Activated CD8-positive, alpha-beta T cell treated with anti-CD3 and anti-CD28 coated beads, Interleukin-2, amount 10 ng/mL, durations not matched to agents 7 days and 5 days (primary cell): ENCODE measurements around the gene KCNIP4. TPM values are rescaled to one million over a fixed set of nuclear protein-coding genes. Genes with fewer than 3 reads are reported as not detected.

Experiments
- ATAC-seq: fragments of 150-1000 bp; cut with Tn5 transposase; one replicate; pipeline ENCODE4 v1.10.0; 2021; ENCODE audit warnings: moderate library complexity
- CTCF ChIA-PET: fragments of 350-600 bp; sonication (Branson Sonifier 250); formaldehyde crosslinking; loops from one replicate; lab custom pipeline; 2021; ENCODE audit warnings: antibody characterized with exemption; lab: Charles Lee
- POLR2A ChIA-PET: fragments of 350-600 bp; sonication (Branson Sonifier 250); formaldehyde crosslinking; loops from one replicate; lab custom pipeline; 2021; ENCODE audit warnings: antibody characterized with exemption; lab: Charles Lee
- DNase-seq: peaks from one replicate; pipeline ENCODE4 v3.0.0-alpha.2; 2020
- H3K27ac Mint-ChIP-seq: one replicate; pipeline ENCODE4 v1.8.0; 2021; ENCODE audit warnings: mild to moderate bottlenecking, mixed read lengths
- H3K27me3 Mint-ChIP-seq: one replicate; pipeline ENCODE4 v1.8.0; 2021; ENCODE audit warnings: low read depth, mixed read lengths
- H3K36me3 Mint-ChIP-seq: one replicate; pipeline ENCODE4 v1.8.0; 2021; ENCODE audit warnings: low read depth, mixed read lengths
- H3K4me1 Mint-ChIP-seq: one replicate; pipeline ENCODE4 v1.8.0; 2021; ENCODE audit warnings: low read depth, mixed read lengths
- H3K4me3 Mint-ChIP-seq: one replicate; pipeline ENCODE4 v1.8.0; 2021; ENCODE audit warnings: mild to moderate bottlenecking, mixed read lengths
- H3K9me3 Mint-ChIP-seq: one replicate; pipeline ENCODE4 v1.8.0; 2022; ENCODE audit warnings: mixed read lengths; ENCODE audit not compliant: insufficient read depth
- total RNA-seq, 2 experiments: library from RNA; stranded (reverse); gene quantifications; one replicate each; pipeline ENCODE4 v1.2.3, GENCODE V29; 2021

KCNIP4 gene
- total RNA-seq, 2 experiments from 2014 or later, result not detected

DNA sequence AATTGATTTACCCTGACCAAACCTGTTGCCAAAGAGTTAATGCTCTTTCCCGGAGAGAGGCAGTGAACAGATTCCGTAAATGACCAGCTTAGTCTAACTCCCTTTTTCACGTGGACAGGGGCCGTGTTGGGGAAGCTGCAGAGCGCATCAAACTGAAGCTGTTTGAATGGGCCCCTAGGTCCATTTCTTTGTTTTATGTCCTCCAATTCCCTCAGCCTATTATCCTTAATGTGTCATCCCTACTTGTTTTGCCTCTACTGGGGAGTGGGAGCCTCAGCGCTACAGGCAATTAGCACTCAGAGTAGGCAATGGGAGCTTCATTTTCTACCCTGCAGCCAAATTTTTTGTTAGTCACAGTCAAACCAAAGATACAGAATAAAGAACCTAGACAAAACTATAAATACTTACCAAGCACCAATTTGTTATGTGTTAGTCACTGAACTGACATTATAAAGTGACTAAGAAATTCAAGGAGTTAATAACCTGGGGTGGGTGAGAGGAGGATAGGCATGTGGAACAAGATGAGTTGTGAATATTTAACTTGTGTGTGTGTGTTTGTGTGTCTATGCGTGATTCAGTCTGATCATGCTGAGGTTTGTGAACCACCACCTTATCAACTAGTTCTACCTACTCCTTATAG, 830.9 kb downstream of the KCNIP4 start:
- Mint-ChIP-seq H3K9me3 (peaks cover 8% of the 10 kb centered on the region), H3K27me3 (no peaks in the 10 kb centered on the region), H3K27ac (no peak overlapping the region), H3K36me3 (no peaks in the 10 kb centered on the region), H3K4me3 (no peak overlapping the region), H3K4me1 (no peaks in the 10 kb centered on the region)
- ChIA-PET POLR2A (no interaction called here), CTCF (no interaction called here)
- ATAC-seq, result no peak
- DNase-seq, result no peak

DNA sequence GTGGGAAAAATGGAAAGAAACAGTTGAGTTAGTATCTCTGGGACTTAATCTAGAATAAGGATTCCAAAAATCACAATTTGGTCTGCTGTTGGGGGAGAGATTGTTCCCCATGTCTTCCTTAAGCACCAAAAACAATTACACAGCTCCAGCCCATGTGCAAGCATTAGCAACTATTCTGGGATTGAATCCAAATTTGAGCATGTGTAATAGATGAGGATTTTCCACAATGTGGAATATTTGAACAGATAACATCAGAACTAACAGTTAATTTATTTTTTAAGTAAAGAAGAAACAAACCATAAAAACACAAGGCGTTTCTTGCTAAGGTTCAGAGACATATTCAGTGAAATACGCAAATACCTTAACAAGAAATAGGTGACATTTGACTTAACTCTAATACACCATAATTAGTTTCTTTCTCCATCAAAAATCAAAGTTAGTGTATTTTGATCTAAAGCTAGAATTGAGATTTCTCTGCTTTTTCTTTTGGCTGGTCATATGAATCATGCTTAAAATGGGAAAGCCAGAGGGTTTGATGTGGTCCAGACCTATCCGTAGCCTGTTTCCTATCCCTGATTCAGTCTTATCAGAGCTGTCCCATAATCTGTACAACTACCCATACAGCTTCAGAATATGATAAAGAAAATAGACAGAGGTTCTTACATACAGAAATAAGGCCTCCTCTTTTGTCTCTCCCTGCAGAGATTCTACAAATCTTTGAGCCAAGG, 834.9 kb downstream of the KCNIP4 start:
- Mint-ChIP-seq H3K9me3 (peaks cover 16% of the 10 kb centered on the region), H3K4me3 (no peak overlapping the region), H3K36me3 (no peaks in the 10 kb centered on the region), H3K27me3 (no peaks in the 10 kb centered on the region), H3K4me1 (no peaks in the 10 kb centered on the region), H3K27ac (no peak overlapping the region)
- DNase-seq (no peak), ATAC-seq (no peak)
- POLR2A ChIA-PET, result no interaction called here
- CTCF ChIA-PET, result no interaction called here

DNA sequence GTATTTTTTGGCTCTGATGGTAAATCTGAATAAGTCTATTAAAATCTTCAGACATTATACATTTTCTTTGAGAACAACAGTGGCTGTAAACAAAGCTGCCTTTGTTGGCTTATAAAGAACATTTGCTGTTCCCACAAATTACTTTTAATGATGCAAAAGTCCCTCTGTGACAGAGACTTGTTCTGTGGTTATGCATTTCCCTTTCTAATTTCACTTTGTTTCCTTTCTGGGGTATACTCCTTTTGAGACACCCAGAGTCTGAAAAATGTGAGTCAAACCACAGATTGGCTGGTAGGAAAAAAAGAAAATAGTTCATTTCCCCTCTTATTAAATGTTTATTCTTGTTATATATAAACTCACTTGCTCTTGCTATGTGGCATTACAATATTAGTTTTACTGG, 845.9 kb downstream of the KCNIP4 start:
- Mint-ChIP-seq H3K4me3 (no peak overlapping the region), H3K36me3 (no peaks in the 10 kb centered on the region), H3K27ac (no peak overlapping the region), H3K4me1 (no peaks in the 10 kb centered on the region), H3K27me3 (no peaks in the 10 kb centered on the region), H3K9me3 (no peaks in the 10 kb centered on the region)
- ChIA-PET POLR2A (no interaction called here), CTCF (no interaction called here)
- DNase-seq (no peak), ATAC-seq (no peak)

DNA sequence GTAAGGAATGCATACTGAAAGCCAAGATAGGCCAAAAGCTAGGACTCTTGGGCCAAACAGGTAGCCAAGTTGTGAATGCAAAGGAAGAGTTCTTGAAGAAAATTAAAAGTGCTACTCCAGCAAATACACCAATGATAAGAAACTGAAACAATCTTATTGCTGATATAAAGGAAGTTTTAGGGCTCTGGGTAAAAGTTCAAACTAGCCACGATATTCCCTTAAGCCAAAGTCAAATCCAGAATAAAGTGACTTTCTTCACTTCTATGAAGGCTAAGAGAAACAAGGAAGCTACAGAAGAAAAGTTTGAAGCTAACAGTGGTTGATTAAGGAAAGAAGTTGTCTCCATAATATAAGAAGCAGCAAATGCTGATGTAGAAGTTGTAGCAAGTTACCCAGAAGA, 850.7 kb downstream of the KCNIP4 start:
- no peaks in the 10 kb centered on the region for H3K9me3 Mint-ChIP-seq
- no peaks in the 10 kb centered on the region for H3K4me1 Mint-ChIP-seq
- DNase-seq (no peak), ATAC-seq (no peak)
- POLR2A ChIA-PET, result no interaction called here
- H3K36me3 Mint-ChIP-seq, result no peaks in the 10 kb centered on the region
- no peak overlapping the region for H3K4me3 Mint-ChIP-seq
- CTCF ChIA-PET, result no interaction called here
- no peaks in the 10 kb centered on the region for H3K27me3 Mint-ChIP-seq
- H3K27ac Mint-ChIP-seq, result no peak overlapping the region

DNA sequence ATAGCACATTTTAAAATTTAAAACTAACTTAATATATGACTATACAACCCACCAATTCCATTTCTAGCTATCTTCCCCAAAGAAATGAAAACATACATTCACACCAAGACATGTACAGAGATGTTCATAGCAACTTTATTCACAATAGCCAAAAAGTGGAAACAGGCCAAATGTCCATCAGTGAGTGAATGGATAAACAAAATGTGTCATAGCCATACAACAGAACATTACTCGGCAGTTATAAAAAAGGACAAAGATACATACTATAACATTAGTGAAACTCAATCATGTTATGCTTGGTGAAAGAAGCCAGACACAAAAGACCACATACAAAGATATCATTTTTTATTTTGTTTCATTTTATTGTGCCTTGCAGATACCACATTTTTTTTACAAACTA, 851.5 kb downstream of the KCNIP4 start:
- ATAC-seq, result no peak
- POLR2A ChIA-PET, result no interaction called here
- H3K4me3 Mint-ChIP-seq, result no peak overlapping the region

DNA sequence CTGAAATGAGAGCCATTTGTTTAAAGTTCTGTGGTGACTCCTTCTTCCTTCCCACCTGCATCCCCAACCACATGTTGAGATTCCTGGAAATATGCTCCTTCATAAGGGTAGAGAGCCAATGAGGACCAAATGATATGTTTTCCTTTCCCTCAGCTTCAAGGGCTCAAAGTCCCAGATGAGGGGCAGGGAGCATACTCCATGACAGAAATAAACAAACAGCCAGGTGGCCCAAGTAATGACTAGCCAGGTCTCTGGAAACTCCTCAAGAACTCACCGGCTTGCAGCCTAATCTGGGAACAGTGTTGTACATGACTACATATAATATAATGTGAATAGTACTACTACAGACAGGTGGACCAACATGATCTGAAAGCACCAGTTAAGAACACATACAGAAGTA, 856.0 kb downstream of the KCNIP4 start:
- DNase-seq (no peak), ATAC-seq (no peak)
- Mint-ChIP-seq H3K27ac (no peak overlapping the region), H3K9me3 (peaks cover 10% of the 10 kb centered on the region), H3K27me3 (no peaks in the 10 kb centered on the region), H3K36me3 (no peaks in the 10 kb centered on the region), H3K4me3 (no peak overlapping the region), H3K4me1 (no peaks in the 10 kb centered on the region)
- ChIA-PET CTCF (no interaction called here), POLR2A (no interaction called here)

More for the DNA sequence above, 851.5 kb downstream of the KCNIP4 start:
- Mint-ChIP-seq H3K4me1 (no peaks in the 10 kb centered on the region), H3K9me3 (peaks cover 1% of the 10 kb centered on the region), H3K27ac (no peak overlapping the region), H3K27me3 (no peaks in the 10 kb centered on the region), H3K36me3 (no peaks in the 10 kb centered on the region)
- DNase-seq, result no peak
- CTCF ChIA-PET, result no interaction called here

DNA sequence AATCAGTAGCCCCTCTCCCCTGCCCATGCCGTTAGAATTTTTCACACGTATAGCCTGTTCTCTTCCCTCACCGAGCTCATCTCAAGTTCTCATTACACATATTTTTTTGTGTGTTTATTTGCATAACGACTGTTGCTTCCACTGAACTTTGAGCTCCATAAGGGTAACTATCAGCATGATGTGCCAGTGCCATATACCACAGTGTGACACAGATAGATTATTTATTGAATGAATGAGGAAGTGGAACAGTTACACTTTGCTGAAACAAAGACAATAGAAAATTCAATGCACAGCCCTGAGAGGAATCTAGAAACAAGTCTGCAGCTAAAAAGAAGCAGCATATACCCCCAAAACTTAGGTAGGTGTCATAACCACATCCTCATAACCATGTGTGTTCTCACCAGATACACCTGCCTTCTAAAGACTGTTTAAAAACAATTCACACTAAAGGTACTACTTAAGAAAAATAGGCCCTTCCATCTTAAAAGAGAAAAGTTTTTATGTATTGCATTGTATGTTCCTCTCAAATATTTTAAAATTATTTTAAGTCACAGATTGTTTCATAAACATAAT, 858.4 kb downstream of the KCNIP4 start:
- no peak overlapping the region for H3K27ac Mint-ChIP-seq
- no peak overlapping the region for H3K4me3 Mint-ChIP-seq
- DNase-seq, result no peak
- peaks cover 10% of the 10 kb centered on the region for H3K9me3 Mint-ChIP-seq
- ChIA-PET POLR2A (no interaction called here), CTCF (no interaction called here)
- no peaks in the 10 kb centered on the region for H3K36me3 Mint-ChIP-seq
- no peak for ATAC-seq
- no peaks in the 10 kb centered on the region for H3K27me3 Mint-ChIP-seq
- H3K4me1 Mint-ChIP-seq, result no peaks in the 10 kb centered on the region

DNA sequence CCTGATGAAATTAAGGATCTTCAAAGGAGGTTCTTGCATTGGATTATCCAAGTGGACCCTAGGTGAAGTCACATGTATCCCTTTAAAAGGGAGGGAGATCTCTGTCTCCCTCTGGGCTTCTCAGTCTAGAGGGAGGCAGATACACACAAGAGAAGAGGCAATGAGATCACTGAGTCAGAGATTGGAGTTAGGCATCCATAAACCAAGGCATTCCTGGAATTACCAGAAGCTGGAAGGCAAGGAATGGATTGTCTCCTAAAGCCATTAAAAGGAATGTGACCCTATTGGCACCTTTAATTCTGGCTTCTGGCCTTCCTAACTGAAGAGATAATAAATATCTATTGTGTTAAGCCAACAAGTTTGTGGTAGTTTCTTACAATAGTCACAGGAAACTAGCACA, 865.2 kb downstream of the KCNIP4 start:
- ATAC-seq, result no peak
- ChIA-PET POLR2A (no interaction called here), CTCF (no interaction called here)
- H3K9me3 Mint-ChIP-seq, result no peaks in the 10 kb centered on the region
- no peak overlapping the region for H3K4me3 Mint-ChIP-seq
- no peaks in the 10 kb centered on the region for H3K4me1 Mint-ChIP-seq
- no peak overlapping the region for H3K27ac Mint-ChIP-seq
- H3K27me3 Mint-ChIP-seq, result no peaks in the 10 kb centered on the region
- DNase-seq, result no peak
- H3K36me3 Mint-ChIP-seq, result no peaks in the 10 kb centered on the region

DNA sequence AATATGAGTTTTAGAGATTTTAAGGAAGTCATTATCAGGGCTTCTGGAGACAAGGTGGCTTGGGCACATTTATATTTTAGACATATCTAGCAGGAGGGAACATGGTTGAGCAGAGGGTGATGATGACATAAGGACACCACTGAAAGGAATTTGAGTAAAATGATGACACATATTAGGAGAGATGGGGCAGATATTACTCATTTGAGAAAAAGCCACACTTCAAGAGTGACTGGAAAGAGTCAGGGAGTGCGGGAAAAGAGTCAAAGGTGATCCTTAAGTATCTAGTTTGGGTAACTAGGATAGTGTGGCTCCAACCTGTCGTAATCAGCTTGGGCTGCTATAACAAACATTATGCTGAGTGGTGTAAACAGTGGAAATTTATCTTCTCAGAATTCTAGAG, 870.6 kb downstream of the KCNIP4 start:
- DNase-seq (no peak), ATAC-seq (no peak)
- no peak overlapping the region for H3K4me3 Mint-ChIP-seq
- no peaks in the 10 kb centered on the region for H3K27me3 Mint-ChIP-seq
- H3K4me1 Mint-ChIP-seq, result no peaks in the 10 kb centered on the region
- CTCF ChIA-PET, result no interaction called here
- H3K36me3 Mint-ChIP-seq, result no peaks in the 10 kb centered on the region
- no peak overlapping the region for H3K27ac Mint-ChIP-seq
- peaks cover 9% of the 10 kb centered on the region for H3K9me3 Mint-ChIP-seq
- POLR2A ChIA-PET, result no interaction called here

DNA sequence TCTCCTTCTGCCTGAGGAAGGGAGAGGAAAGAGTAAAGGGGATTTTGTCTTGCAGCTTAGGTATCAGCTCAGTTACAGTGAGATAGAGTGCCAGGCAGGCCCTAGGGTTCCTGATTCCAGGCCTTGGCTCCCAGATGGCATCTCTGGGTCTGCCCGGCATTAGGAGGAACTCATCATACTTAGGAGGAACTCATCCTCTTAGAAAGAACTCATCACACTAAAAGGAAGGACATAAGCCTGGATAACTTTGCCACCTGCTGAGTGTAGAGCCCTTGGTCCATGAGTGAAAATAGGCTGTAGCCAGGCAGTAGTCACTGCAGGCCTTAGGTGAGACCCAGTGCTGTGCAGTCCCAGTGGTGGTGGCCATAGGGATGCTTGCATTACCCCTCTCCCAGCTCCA, 881.2 kb downstream of the KCNIP4 start:
- CTCF ChIA-PET, result no interaction called here
- H3K4me1 Mint-ChIP-seq, result no peaks in the 10 kb centered on the region
- ATAC-seq, result no peak
- POLR2A ChIA-PET, result no interaction called here
- no peaks in the 10 kb centered on the region for H3K27me3 Mint-ChIP-seq
- no peak overlapping the region for H3K27ac Mint-ChIP-seq
- H3K36me3 Mint-ChIP-seq, result no peaks in the 10 kb centered on the region
- peaks cover 12% of the 10 kb centered on the region for H3K9me3 Mint-ChIP-seq
- no peak for DNase-seq
- no peak overlapping the region for H3K4me3 Mint-ChIP-seq

DNA sequence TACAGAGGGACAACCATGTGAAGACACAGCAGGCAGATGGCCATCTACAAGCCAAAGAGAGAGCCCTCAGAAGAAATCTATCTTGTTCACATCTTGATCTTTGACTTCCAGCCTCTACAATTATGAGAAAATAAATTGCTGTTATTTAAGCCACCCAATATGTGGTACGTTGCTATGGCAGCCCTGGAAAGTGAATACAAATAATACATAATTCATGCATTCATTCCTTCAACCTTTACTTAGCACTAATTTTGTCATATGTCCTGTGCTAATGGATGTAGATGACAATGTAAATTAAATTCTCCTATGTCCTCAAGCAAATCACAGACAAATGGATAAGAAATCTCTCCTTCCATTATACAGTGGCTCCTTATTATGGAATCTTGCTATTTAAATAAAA, 886.7 kb downstream of the KCNIP4 start:
- no peaks in the 10 kb centered on the region for H3K4me1 Mint-ChIP-seq
- ChIA-PET CTCF (no interaction called here), POLR2A (no interaction called here)
- H3K4me3 Mint-ChIP-seq, result no peak overlapping the region
- H3K36me3 Mint-ChIP-seq, result no peaks in the 10 kb centered on the region
- H3K27me3 Mint-ChIP-seq, result no peaks in the 10 kb centered on the region
- DNase-seq (no peak), ATAC-seq (no peak)
- H3K9me3 Mint-ChIP-seq, result peaks cover 5% of the 10 kb centered on the region
- no peak overlapping the region for H3K27ac Mint-ChIP-seq

DNA sequence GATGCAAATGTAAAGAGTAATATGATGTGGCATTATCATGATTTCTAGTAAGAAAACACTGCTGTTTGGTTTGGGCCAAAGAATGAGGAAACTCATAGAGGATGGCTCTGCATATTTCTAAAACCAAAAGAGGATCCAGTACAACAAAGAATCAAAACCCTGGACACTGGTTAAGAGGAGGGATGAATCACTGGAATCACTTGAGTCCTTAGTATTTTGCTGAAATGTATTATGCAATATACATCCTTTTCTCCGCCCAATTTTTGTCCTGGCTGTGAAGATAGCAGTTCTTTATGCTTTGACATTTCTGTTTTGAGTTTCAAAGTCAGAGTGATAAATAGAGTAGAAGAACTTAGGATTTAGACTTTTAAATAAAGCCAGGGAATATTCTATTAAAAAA, 902.4 kb downstream of the KCNIP4 start:
- Mint-ChIP-seq H3K9me3 (peaks cover 8% of the 10 kb centered on the region), H3K27me3 (no peaks in the 10 kb centered on the region), H3K4me3 (no peak overlapping the region), H3K4me1 (no peaks in the 10 kb centered on the region), H3K36me3 (no peaks in the 10 kb centered on the region), H3K27ac (no peak overlapping the region)
- no peak for DNase-seq
- POLR2A ChIA-PET, result no interaction called here
- CTCF ChIA-PET, result no interaction called here
- ATAC-seq, result no peak
